Stimulated activated CD4-positive, alpha-beta T cell treated with anti-CD3 and anti-CD28 coated beads, Interleukin-1b, Interleukin-23, amount 100 ng/mL, for 24 hours (primary cell): ENCODE results near the gene GPR137.

ENCODE experiments used
- DNase-seq, 4 experiments: peaks; one replicate each; pipeline ENCODE4 v3.0.0-alpha.2; 2020; ENCODE audit warnings: low read depth in 4 of 4, low spot score in 1 of 4

GPR137 gene

DNA sequence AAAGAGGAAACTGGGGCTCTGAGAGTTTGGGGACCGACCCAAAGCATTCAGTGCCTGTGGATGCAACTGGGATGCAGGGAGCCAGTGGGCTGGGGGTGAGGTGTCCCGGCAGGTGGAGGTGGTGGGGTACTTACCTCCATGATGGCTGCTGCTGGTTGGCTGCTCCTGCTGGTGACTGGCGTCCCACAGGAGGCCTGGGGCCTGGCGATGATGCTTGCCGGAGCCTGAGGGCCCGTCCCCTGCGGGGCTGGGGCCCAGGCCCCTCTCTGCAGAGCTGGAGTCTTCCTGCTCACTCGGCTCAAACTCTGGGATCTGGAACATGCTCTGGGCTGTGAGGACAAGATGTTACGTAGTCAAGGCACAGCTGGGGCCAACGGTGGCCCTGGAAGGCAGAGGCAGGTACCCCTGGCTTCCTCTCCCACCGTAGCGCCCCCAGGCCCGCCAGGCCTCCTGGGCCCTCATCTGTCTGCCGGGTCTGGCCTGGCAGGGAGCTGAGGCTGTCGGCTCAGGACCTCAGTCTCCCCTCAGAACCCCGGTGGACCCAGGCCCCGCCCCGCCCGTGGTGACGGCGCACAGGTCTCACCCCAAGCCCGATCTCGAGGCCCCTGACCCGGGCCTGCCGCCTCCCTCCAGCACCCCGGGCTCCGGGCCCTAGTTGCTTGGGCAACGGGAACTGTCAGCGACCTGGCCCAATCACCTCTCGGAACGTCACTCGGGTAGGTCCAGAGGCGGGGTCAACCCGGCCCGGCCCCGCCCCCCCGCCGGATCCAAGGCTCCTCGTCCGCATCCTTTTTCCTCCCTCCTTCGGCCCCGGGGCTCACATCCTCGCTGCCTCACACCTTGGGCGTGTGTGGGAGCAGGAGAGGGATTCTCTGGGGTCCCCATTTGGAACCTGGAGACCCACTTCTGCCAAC, 1.3 kb upstream of the GPR137 start, which contains the start of gene BAD:
Gene BAD, minus strand, starts transcription at position 618 of the 914 bp plus-strand sequence. Its CDS starts 297 bp downstream, at position 321.
- peak; percentile 84 to 93 (median 88) for DNase-seq

DNA sequence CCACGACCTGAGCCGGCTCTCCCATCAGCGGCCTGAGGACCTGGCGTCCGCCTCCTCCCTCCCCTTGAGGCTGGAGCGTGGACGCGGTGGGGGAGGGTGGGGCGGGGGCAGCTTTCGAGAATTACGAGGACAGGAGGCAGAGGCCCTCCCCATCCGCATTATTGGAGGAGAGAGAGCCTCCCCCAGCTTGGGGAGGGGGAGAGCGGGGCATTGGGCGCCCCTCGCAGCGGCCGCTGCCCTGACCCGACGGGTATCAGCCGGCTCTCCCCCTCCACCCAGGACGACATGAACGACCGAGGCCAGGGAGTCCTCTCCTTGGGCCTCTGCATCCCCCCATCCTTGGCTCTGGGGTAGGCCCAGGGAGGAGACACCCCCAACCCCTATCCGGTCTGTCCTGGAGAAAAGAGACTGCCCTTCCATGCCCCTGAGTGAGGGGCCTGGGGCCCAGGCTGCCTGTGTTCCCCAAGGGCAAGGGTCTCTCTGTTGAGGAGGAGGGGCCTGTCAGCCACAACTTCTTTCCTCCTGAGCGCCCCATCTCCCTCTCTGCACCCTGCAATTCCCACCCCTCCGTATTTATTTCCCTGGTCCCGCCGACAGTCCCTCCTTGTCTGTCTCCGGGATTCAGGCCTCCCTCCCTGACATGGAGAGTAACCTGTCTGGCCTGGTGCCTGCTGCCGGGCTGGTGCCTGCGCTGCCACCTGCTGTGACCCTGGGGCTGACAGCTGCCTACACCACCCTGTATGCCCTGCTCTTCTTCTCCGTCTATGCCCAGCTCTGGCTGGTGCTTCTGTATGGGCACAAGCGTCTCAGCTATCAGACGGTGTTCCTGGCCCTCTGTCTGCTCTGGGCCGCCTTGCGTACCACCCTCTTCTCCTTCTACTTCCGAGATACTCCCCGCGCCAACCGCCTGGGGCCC, 495 bp downstream of the GPR137 start:
- no peak for DNase-seq

DNA sequence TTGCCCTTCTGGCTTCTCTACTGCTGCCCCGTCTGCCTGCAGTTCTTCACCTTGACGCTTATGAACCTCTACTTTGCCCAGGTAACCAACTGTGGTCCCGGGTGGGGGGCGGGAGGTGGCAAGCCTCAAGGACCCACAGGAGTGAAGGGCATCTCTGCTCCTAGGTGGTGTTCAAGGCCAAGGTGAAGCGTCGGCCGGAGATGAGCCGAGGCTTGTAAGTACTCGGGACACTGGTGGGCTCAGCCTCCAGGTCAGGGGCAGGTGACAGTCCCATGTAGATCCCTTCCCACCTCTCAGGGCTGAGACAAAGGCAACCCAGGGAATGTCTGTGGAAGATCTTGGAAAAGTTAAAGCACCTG, 1.1 kb downstream of the GPR137 start:
- DNase-seq = no peak

DNA sequence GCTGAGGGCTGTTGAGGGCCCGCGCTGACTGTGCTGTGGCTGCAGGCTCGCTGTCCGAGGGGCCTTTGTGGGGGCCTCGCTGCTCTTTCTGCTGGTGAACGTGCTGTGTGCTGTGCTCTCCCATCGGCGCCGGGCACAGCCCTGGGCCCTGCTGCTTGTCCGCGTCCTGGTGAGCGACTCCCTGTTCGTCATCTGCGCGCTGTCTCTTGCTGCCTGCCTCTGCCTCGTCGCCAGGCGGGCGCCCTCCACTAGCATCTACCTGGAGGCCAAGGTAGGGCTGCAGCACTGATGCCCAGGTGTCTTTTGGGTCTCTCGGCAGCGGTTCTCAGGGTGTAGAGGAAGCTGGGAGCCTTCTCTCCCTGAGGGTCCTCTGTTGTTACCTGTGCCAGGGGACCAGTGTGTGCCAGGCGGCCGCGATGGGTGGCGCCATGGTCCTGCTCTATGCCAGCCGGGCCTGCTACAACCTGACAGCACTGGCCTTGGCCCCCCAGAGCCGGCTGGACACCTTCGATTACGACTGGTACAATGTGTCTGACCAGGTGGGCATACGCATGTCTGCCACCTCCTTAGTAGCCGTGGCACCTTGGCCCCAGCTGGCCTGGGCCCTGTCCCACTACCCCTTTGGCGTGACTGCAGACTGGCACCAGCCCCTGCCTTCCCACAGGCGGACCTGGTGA, 2.2 kb downstream of the GPR137 start:
- DNase-seq = no peak

DNA sequence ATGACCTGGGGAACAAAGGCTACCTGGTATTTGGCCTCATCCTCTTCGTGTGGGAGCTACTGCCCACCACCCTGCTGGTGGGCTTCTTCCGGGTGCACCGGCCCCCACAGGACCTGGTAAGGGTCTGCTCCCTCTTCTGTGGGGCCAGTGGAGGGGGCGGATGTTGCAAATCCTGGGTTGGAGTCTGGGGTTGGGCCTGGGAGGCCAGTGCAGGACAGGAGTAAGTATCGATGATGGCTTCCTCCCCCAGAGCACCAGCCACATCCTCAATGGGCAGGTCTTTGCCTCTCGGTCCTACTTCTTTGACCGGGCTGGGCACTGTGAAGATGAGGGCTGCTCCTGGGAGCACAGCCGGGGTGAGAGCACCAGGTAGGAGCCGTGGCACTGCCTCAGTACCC, 2.7 kb downstream of the GPR137 start:
- DNase-seq = no peak

DNA sequence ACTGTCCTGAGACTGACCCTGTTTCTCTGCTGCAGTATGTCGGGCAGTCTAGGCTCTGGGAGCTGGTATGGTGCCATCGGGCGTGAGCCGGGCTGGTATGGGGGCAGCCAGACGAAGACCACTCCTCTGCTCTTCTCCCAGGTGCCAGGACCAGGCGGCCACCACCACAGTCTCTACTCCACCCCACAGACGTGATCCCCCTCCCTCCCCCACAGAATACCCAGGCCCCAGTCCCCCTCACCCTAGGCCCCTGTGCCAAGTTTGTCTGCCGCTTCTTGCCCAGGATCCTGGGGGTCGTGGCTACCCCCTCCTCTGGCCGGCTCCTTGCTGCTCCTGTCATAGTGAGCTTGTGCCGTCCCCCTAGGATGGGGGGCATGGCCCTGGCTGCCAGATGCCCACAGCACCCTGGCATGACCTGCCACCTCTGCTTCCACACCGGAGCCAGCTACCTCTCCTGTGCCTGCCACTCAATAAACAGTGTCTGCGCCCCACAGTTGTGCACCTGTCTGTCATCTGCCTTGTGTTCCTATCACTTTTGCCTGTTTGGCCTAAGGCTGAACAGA, 3.4 kb downstream of the GPR137 start:
- no peak for DNase-seq

DNA sequence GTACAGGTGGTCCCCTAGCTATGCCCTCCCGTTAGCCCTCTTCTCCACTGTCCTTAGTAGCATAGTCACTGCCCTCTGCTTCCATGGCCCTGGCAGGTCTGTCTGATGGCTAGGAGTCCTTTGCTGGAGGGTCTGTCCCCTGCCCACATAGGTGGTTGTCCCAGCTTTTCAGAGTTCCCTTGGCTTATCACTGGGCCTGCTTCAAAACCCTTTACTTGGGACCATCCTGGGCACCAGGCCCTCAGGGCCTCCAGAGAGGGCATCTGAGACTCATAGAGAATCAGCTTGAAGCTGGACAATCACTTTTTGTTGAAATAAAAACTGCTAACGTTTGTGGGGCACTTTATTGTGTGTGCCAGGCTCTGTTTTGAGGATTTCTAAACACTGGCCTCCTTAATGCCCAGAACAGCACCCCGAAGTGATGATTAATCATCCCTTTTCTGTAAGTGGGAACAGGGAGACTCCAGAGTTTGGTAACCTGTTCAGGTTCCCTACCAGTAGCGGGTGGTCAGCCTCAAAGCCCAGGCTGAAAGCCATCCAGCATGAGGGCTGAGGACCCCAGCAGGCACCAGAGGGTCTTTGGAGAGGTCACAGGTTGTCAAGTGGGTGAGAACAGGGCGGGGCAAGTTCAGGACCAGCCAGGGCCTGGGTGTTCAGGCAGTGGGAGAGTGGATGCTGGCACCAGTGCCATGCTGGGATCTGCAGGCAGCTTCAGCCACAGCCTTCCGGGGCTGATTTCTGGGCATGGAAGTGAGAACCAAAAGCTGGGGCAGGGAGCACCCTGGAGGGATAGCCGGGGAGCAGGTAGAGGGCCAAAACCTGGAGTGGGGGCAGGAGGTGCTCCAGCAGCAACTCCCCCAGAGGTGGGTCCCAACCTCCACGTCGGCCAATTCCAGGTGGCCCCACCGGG, 5.0 kb downstream of the GPR137 start:
- DNase-seq = no peak

DNA sequence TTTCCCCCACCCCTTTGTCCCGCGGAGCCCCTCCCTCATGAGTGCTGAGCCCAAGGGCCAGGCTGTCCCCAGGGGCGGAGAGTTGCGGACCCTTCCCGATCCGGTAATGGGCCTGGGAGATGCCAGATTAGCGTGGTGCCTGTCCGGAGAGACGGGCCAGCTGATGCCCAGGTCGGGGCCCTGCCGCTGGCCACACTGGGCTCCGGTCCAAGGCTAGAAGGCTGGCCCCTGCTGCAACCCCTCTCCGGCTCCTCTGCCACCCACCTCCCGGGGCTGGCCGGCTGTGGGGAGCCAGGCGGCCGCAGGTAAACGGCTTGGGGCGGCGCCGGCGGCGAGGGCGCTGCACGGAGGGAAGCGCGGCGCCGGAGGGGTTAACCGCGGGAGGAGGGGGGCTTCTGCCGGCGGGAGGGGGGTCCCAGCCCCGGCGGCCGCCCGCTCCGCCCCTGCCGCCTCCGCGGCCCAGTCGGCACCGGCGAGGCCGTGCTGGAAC, 5.7 kb downstream of the GPR137 start, which contains the start of gene KCNK4:
Gene KCNK4, plus strand, starts transcription at position 41 of the 490 bp plus-strand sequence. CDS start 1,717 bp downstream, outside the sequence.
- no peak for DNase-seq

DNA sequence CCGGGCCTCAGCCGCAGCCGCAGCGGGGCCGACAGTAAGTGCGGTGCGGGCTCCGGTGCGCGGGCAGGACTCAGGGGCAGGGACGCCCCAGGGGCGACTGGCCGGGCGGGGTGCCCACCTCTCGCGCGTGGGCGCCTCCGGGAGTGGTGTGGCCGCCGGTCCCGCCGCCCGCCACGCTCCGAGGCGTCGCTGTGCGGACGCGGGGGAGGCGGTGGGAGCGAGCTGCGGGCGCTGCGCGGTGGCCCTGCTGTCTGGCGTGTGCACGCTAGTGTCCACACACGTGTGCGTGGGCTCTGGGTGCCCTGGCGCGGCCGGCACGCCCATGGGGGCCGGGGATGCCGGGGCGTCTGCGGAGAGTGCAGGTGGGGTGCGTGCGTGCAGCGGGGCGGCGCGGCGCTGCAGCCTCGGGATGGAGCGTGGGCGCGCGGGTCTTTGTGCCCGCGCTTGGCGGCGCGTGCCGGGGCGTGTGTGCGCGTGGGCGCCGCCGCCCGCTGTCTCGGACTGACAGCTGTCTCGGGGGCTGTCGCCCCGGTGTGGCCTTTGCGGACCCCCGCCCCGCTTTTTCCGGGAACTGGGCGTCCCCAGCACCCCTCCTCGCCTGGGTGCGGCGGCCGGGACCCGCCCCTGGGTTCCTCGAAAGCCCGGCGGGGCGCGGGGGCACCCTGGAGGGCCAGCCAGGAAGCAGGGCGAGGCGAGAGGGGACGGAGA, 6.3 kb downstream of the GPR137 start:
- no peak for DNase-seq

DNA sequence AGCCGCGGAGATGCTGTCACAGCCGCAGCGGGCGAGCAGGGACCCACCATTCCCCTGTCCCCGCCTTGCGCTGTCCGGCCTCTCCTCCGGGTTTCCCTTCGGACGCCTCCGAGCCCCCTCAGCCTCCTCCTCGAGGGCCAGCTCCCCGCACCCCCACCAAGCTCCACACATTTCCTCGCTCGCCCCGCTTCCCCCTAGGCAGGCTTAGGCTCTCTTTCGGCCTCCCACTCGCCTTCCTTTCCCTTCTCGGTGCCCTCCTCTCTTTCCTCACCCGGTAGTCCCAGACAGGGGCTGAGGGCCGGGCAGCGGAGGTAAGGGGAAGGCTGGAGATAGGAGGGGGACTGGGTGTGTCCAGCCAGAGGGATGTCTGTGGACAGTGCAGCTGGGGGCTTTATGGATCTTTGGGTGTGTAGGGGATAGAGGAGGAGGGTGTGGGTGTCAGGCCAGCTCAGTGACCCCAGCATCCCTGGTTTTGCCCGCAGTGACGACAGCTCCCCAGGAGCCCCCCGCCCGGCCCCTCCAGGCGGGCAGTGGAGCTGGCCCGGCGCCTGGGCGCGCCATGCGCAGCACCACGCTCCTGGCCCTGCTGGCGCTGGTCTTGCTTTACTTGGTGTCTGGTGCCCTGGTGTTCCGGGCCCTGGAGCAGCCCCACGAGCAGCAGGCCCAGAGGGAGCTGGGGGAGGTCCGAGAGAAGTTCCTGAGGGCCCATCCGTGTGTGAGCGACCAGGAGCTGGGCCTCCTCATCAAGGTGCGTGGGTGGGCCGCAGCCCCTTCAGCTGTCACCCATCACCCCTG, 7.0 kb downstream of the GPR137 start:
- no peak for DNase-seq

DNA sequence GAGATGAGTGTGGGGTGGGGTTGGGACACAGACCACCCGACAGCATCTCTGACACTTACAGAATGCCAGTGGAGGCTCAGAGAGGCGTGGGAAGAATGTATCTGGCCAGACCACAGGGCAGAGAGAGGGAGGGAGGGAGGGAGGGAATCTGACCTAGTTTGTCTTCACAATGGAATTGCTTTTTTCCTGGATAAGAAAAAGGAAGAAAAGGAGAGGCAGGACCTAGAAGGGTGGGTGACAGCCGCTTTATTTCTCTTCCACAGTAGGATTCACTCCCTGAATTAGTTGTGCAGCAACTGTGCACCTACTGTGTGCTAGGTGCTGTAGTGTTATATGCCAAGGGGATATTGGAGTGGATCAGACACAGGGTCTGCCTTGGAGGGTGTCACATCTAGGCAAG, 9.1 kb downstream of the GPR137 start:
- no peak for DNase-seq

DNA sequence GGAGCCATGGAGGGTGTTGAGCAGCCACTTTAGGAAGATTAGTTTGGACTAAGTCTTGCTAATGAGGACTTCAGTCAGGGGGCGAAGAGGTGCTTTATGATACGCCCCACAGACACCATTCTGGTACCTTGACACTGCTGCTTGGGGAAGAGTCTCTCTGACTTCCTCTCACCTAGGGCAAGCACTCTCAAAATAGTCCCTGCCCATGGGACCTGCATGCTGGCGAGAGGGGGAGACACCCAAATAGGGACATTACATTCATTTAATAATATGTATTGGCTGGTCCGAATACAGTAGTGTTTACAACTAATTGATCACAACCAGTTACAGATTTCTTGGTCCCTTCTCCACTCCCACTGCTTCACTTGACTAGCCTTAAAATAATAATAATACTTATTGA, 10.1 kb downstream of the GPR137 start:
- no peak for DNase-seq

DNA sequence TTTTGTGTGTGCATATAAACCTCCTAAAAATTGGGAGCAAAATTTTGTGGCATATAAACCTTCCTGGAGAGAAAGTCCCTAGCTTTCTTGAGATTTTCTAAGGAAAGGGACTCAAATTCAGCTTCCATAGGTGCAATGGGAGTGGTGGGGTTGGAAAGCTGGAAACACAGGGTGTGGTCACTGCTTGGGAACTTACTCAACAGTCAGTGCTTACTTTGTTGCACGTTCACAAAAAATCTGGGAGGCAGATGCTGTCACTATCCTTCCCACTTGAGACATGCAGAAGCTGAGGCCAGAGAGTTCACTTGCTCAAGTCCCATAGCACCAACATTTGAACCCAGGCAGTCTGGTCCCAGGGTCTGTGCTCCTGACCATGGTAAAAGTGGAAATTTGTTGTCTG, 10.6 kb downstream of the GPR137 start:
- DNase-seq = no peak

DNA sequence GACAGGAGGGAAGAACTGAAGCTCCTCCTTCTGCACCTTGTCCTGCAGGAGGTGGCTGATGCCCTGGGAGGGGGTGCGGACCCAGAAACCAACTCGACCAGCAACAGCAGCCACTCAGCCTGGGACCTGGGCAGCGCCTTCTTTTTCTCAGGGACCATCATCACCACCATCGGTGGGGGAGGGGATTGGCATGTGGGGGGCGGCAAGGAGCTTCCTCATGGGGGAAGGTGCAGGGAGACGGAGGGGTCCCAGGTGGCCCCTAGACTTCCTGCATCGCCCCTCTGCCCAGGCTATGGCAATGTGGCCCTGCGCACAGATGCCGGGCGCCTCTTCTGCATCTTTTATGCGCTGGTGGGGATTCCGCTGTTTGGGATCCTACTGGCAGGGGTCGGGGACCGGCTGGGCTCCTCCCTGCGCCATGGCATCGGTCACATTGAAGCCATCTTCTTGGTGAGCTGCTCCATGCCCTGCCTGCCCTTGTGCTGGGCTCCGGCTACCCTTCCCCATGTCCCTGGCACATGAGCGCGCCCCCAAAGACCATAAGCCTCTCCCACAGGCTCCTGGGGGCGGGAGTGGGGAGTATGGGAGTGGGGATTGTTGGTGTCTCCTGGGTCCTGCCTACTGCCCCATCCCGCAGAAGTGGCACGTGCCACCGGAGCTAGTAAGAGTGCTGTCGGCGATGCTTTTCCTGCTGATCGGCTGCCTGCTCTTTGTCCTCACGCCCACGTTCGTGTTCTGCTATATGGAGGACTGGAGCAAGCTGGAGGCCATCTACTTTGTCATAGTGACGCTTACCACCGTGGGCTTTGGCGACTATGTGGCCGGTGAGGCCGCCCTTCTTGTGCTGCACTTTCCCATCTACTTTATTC, 11.4 kb downstream of the GPR137 start:
- no peak for DNase-seq

DNA sequence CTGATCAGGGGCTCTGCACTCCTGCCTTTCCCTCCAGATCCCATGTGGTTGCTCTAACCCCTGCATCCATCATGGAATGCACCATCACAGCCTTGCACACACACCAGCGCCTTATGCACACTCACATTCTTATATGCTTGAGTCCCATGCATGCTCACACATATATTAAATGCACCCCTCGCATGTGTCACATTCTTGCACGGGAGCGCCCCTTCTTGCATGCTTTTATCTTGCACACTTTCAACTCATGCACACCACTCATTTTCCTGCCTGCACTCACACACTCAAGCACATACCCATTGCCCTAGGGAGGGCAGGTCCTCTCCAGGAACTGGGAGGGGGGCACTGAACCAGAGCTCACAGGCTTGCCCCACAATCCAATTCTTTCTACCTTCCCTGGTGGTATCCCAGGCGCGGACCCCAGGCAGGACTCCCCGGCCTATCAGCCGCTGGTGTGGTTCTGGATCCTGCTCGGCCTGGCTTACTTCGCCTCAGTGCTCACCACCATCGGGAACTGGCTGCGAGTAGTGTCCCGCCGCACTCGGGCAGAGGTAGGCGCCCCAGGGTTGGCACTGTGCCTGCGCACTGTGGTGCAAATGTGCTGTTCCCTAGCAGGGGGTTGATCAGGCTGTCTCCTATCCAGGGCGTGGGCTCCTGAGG, 12.2 kb downstream of the GPR137 start:
- no peak for DNase-seq

DNA sequence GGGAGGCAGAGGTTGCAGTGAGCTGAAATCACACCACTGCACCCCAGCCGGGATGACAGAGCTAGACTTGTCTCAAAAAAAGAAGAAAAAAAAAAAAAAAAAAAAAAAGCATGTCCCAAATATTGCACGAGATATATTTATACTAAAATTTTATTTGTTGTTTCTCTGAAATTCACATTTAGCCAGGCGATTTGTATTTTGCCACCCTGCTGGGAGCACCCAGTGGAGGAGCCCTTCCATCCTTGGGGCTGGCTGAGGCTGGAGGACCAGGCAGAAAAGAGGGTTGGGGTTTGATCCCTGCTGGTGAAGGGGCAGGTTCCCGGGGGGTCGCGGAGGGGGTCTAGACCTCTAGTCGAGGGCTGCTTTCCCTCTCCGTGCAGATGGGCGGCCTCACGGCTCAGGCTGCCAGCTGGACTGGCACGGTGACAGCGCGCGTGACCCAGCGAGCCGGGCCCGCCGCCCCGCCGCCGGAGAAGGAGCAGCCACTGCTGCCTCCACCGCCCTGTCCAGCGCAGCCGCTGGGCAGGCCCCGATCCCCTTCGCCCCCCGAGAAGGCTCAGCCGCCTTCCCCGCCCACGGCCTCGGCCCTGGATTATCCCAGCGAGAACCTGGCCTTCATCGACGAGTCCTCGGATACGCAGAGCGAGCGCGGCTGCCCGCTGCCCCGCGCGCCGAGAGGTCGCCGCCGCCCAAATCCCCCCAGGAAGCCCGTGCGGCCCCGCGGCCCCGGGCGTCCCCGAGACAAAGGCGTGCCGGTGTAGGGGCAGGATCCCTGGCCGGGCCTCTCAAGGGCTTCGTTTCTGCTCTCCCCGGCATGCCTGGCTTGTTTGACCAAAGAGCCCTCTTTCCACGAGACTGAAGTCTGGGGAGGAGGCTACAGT, 13.6 kb downstream of the GPR137 start:
- no peak for DNase-seq
